Measurements from ENCODE around the gene CLMN. TPM values are rescaled to one million over a fixed set of nuclear protein-coding genes. Genes with fewer than 3 reads are reported as not detected.

Gene CLMN
- total and polyA plus RNA-seq, 5 donors from 2014 or later = 0.17 to 0.90 TPM; not detected in 3

GRCh38 chr14:95240859-95241813 lies 78.6 kb downstream of the CLMN start:
- Histone ChIP-seq H3K4me1 (ENCODE audit: control insufficient read depth, insufficient read depth, low read length, poor library complexity, severe bottlenecking) (no peaks in the 10 kb centered on the region), H3K27me3 (ENCODE audit: control insufficient read depth, insufficient read depth, low read length) (no peaks in the 10 kb centered on the region), H3K9me3 (ENCODE audit: control insufficient read depth in 2 of 2, low read length in 2 of 2) (no peaks in the 10 kb centered on the region), H3K36me3 (ENCODE audit: control insufficient read depth, insufficient read depth, low read length) (no peaks in the 10 kb centered on the region), H3K27ac (ENCODE audit: insufficient read depth, low read length, poor library complexity, severe bottlenecking) (no peak overlapping the region), H3K4me3 (ENCODE audit: low read depth, low read length) (no peak overlapping the region)
- H3K4me3 Mint-ChIP-seq = no peak overlapping the region
- H3K27ac Mint-ChIP-seq = no peak overlapping the region
- peaks cover 0 to 5% (median 1%) of the 10 kb centered on the region in 7 donors for H3K9me3 Mint-ChIP-seq
- H3K4me1 Mint-ChIP-seq = no peaks in the 10 kb centered on the region
- no peaks in the 10 kb centered on the region for H3K27me3 Mint-ChIP-seq
- ATAC-seq (ENCODE audit: low read depth in 2 of 2) = no peak
- peaks cover 3% of the 10 kb centered on the region for H3K36me3 Mint-ChIP-seq
- no peak for DNase-seq

DNA sequence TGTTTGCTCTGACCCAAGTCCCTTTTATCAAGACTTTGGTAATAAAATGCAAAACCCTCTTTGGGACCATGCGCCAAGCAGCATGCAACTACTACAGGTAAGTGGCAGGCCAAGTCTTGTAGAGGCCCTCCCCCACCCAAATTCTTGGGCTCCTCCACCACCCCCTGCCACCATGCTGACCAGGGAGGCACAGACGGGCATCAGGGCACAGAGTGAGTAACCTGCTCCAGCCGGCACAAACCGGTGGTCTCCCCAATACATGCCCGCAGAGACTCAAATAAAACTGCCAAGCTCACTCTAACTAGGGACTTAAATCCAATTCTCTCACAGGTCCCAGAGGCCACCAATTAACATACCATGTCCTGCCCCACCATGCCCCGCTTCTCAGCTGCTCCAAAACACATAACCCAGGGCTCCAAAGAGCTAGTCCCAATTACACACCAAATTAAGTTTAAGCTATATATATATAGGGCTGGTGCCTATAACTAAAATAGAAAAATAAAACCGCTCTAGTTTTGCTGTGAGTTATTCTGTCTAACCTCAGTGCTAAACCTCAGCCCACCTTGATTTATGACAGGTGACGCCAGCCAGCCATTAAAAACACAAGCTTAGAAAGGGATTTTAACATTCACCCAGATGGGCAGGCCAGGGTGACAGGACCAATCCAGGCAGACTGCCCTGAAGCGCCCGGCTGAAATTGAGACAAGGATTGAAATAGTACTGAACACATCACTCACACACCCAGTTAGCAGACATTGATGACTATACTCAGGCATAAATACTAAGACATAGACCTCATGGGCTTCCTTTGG lies 81.0 kb downstream of the CLMN start:
- Histone ChIP-seq H3K36me3 (ENCODE audit: control insufficient read depth, insufficient read depth, low read length) (no peaks in the 10 kb centered on the region), H3K4me3 (ENCODE audit: low read depth, low read length) (no peak overlapping the region), H3K9me3 (ENCODE audit: control insufficient read depth in 2 of 2, low read length in 2 of 2) (no peaks in the 10 kb centered on the region), H3K4me1 (ENCODE audit: control insufficient read depth, insufficient read depth, low read length, poor library complexity, severe bottlenecking) (no peaks in the 10 kb centered on the region), H3K27ac (ENCODE audit: insufficient read depth, low read length, poor library complexity, severe bottlenecking) (no peak overlapping the region), H3K27me3 (ENCODE audit: control insufficient read depth, insufficient read depth, low read length) (no peaks in the 10 kb centered on the region)
- Mint-ChIP-seq H3K4me3 (no peak overlapping the region), H3K9me3 (peaks cover 0 to 3% (median 0%) of the 10 kb centered on the region in 7 donors), H3K36me3 (no peaks in the 10 kb centered on the region), H3K4me1 (no peaks in the 10 kb centered on the region), H3K27me3 (no peaks in the 10 kb centered on the region), H3K27ac (no peak overlapping the region)
- ATAC-seq (ENCODE audit: low read depth in 2 of 2) (no peak), DNase-seq (no peak)

GRCh38 chr14:95237958-95238340 lies 81.8 kb downstream of the CLMN start:
- Histone ChIP-seq H3K4me1 (ENCODE audit: control insufficient read depth, insufficient read depth, low read length, poor library complexity, severe bottlenecking) (no peaks in the 10 kb centered on the region), H3K36me3 (ENCODE audit: control insufficient read depth, insufficient read depth, low read length) (no peaks in the 10 kb centered on the region), H3K27ac (ENCODE audit: insufficient read depth, low read length, poor library complexity, severe bottlenecking) (no peak overlapping the region), H3K9me3 (ENCODE audit: control insufficient read depth in 2 of 2, low read length in 2 of 2) (no peaks in the 10 kb centered on the region), H3K27me3 (ENCODE audit: control insufficient read depth, insufficient read depth, low read length) (no peaks in the 10 kb centered on the region), H3K4me3 (ENCODE audit: low read depth, low read length) (no peak overlapping the region)
- no peaks in the 10 kb centered on the region for H3K4me1 Mint-ChIP-seq
- no peaks in the 10 kb centered on the region for H3K27me3 Mint-ChIP-seq
- no peak overlapping the region for H3K27ac Mint-ChIP-seq
- H3K9me3 Mint-ChIP-seq = peaks cover 0 to 3% (median 0%) of the 10 kb centered on the region in 7 donors
- ATAC-seq (ENCODE audit: low read depth in 2 of 2) = no peak
- no peak overlapping the region for H3K4me3 Mint-ChIP-seq
- no peaks in the 10 kb centered on the region for H3K36me3 Mint-ChIP-seq
- DNase-seq = no peak

GRCh38 chr14:95237121-95237957 lies 82.4 kb downstream of the CLMN start:
- no peak for DNase-seq
- Mint-ChIP-seq H3K27ac (no peak overlapping the region), H3K4me1 (no peaks in the 10 kb centered on the region), H3K9me3 (peaks cover 0 to 3% (median 0%) of the 10 kb centered on the region in 7 donors), H3K4me3 (no peak overlapping the region), H3K27me3 (no peaks in the 10 kb centered on the region), H3K36me3 (no peaks in the 10 kb centered on the region)
- Histone ChIP-seq H3K9me3 (ENCODE audit: control insufficient read depth in 2 of 2, low read length in 2 of 2) (no peaks in the 10 kb centered on the region), H3K27me3 (ENCODE audit: control insufficient read depth, insufficient read depth, low read length) (no peaks in the 10 kb centered on the region), H3K36me3 (ENCODE audit: control insufficient read depth, insufficient read depth, low read length) (no peaks in the 10 kb centered on the region), H3K27ac (ENCODE audit: insufficient read depth, low read length, poor library complexity, severe bottlenecking) (no peak overlapping the region), H3K4me3 (ENCODE audit: low read depth, low read length) (no peak overlapping the region), H3K4me1 (ENCODE audit: control insufficient read depth, insufficient read depth, low read length, poor library complexity, severe bottlenecking) (no peaks in the 10 kb centered on the region)
- ATAC-seq (ENCODE audit: low read depth in 2 of 2) = no peak

DNA sequence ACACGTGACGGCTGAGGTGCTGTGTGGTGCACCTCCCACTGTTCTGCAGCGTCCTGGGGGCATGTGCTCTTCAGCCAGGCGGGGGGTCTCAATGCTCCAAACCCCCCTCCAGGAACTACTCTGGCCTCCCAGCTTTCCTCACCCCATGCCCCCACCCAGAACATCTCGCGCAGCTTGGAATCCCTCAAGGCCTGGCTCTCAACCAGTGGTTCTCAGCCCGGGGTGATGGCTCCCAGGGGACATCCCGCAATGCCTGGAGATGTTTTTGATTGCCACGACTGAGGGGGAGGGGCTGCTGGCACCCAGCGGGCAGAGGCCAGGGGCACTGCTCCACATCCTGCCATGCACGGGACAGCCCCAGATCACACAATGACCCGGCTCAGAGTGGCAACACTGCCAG lies 83.5 kb downstream of the CLMN start:
- no peak overlapping the region for H3K27ac ChIP-seq (ENCODE audit: insufficient read depth, low read length, poor library complexity, severe bottlenecking)
- no peak for DNase-seq
- no peaks in the 10 kb centered on the region for H3K4me1 ChIP-seq (ENCODE audit: control insufficient read depth, insufficient read depth, low read length, poor library complexity, severe bottlenecking)
- H3K9me3 Mint-ChIP-seq = peaks cover 0 to 3% (median 0%) of the 10 kb centered on the region in 7 donors
- no peak for ATAC-seq (ENCODE audit: low read depth in 2 of 2)
- no peaks in the 10 kb centered on the region for H3K4me1 Mint-ChIP-seq
- no peaks in the 10 kb centered on the region for H3K36me3 Mint-ChIP-seq
- H3K4me3 Mint-ChIP-seq = no peak overlapping the region
- H3K27me3 ChIP-seq (ENCODE audit: control insufficient read depth, insufficient read depth, low read length) = no peaks in the 10 kb centered on the region
- no peaks in the 10 kb centered on the region for H3K27me3 Mint-ChIP-seq
- no peak overlapping the region for H3K27ac Mint-ChIP-seq
- H3K9me3 ChIP-seq (ENCODE audit: control insufficient read depth in 2 of 2, low read length in 2 of 2) = no peaks in the 10 kb centered on the region
- no peaks in the 10 kb centered on the region for H3K36me3 ChIP-seq (ENCODE audit: control insufficient read depth, insufficient read depth, low read length)
- H3K4me3 ChIP-seq (ENCODE audit: low read depth, low read length) = no peak overlapping the region

DNA sequence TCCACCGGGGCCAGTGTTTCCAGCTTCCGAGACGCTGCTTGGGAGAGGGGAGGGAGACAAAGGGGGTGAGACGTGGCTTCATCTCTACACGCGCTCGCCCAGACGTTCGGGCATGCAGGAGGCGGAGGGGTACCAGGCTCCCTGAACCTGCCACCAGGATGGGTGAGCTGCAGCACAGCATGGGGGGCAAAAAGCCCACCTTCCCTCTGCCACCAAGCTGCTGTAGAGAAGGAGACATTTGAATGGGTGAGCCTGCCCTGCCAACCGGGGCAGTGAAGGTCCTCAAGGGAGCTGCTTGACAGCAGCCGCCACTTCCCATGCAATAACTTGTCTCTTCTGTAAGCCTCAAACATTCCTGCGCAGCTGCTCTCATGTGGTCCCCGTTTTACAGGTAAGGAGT lies 83.9 kb downstream of the CLMN start:
- Mint-ChIP-seq H3K27me3 (no peaks in the 10 kb centered on the region), H3K36me3 (no peaks in the 10 kb centered on the region), H3K4me3 (no peak overlapping the region), H3K9me3 (peaks cover 0 to 3% (median 0%) of the 10 kb centered on the region in 7 donors), H3K4me1 (no peaks in the 10 kb centered on the region), H3K27ac (no peak overlapping the region)
- no peak overlapping the region for H3K4me3 ChIP-seq (ENCODE audit: low read depth, low read length)
- H3K27ac ChIP-seq (ENCODE audit: insufficient read depth, low read length, poor library complexity, severe bottlenecking) = no peak overlapping the region
- no peaks in the 10 kb centered on the region for H3K27me3 ChIP-seq (ENCODE audit: control insufficient read depth, insufficient read depth, low read length)
- no peak for ATAC-seq (ENCODE audit: low read depth in 2 of 2)
- DNase-seq = no peak
- no peaks in the 10 kb centered on the region for H3K4me1 ChIP-seq (ENCODE audit: control insufficient read depth, insufficient read depth, low read length, poor library complexity, severe bottlenecking)
- no peaks in the 10 kb centered on the region for H3K36me3 ChIP-seq (ENCODE audit: control insufficient read depth, insufficient read depth, low read length)
- H3K9me3 ChIP-seq (ENCODE audit: control insufficient read depth in 2 of 2, low read length in 2 of 2) = no peaks in the 10 kb centered on the region

DNA sequence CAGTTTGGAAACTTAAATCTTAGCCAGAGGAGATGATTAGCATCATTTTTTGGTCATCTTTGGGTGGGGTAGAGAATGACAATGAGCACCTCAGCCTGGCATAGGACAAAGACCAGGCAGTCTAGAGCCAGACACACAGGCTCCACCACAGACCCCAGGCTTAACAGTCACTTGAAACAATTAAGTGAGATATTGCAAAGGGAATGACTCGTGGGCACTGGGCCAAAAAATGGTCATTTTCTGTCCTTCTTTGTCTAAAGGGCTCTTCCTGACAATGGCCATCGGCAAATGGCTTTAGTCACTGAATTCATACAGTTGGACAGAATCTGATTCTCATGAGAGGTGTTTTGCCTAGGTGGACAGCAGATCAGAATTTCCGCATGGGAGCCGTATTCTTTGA lies 84.4 kb downstream of the CLMN start:
- Mint-ChIP-seq H3K4me3 (no peak overlapping the region), H3K36me3 (no peaks in the 10 kb centered on the region), H3K4me1 (no peaks in the 10 kb centered on the region)

More for the DNA sequence above, 84.4 kb downstream of the CLMN start:
- no peak overlapping the region for H3K27ac Mint-ChIP-seq
- Histone ChIP-seq H3K9me3 (ENCODE audit: control insufficient read depth in 2 of 2, low read length in 2 of 2) (no peaks in the 10 kb centered on the region), H3K4me3 (ENCODE audit: low read depth, low read length) (no peak overlapping the region), H3K4me1 (ENCODE audit: control insufficient read depth, insufficient read depth, low read length, poor library complexity, severe bottlenecking) (no peaks in the 10 kb centered on the region), H3K36me3 (ENCODE audit: control insufficient read depth, insufficient read depth, low read length) (no peaks in the 10 kb centered on the region), H3K27ac (ENCODE audit: insufficient read depth, low read length, poor library complexity, severe bottlenecking) (no peak overlapping the region), H3K27me3 (ENCODE audit: control insufficient read depth, insufficient read depth, low read length) (no peaks in the 10 kb centered on the region)
- no peak for ATAC-seq (ENCODE audit: low read depth in 2 of 2)
- H3K9me3 Mint-ChIP-seq = peaks cover 0 to 3% (median 0%) of the 10 kb centered on the region in 7 donors
- no peaks in the 10 kb centered on the region for H3K27me3 Mint-ChIP-seq
- DNase-seq = no peak

Data from CD4-positive, CD25-positive, alpha-beta regulatory T cell (primary cell).